GM18507 (cell line): ENCODE data around the gene CC2D2A.
"Not testable (repeated sequence)": the region's sequence is repeated elsewhere in the genome, so short reads cannot be mapped to it uniquely, and the experiment has no call there.

Experiments used
- DNase-seq: peaks from one replicate; pipeline ENCODE4 v3.0.0; 2011; ENCODE audit warnings: low read depth; ENCODE audit not compliant: insufficient read length; ENCODE audit errors: extremely low spot score
- FAIRE-seq: peaks from 2 replicates; lab custom pipeline; 2011; peaks lifted over from hg19 to GRCh38; lab: Jason Lieb, UNC

CC2D2A gene

GRCh38 chr4:15504041-15504440, 34.4 kb downstream of the CC2D2A start:
- DNase-seq, result no peak
- no peak for FAIRE-seq

- DNase-seq (no peak), FAIRE-seq (no peak)
These were observed 36.8 kb downstream of the CC2D2A start for GRCh38 chr4:15506464-15506863.

GRCh38 chr4:15507679-15508078, 38.0 kb downstream of the CC2D2A start:
- FAIRE-seq (no peak), DNase-seq (no peak)

- no peak for FAIRE-seq
- no peak for DNase-seq
These were observed 41.3 kb downstream of the CC2D2A start for GRCh38 chr4:15510961-15511360.

- no peak for DNase-seq
- no peak for FAIRE-seq
These were observed 43.9 kb downstream of the CC2D2A start for GRCh38 chr4:15513545-15513944.

GRCh38 chr4:15515106-15515505, 45.4 kb downstream of the CC2D2A start:
- DNase-seq (no peak), FAIRE-seq (no peak)

GRCh38 chr4:15516494-15516893, 46.8 kb downstream of the CC2D2A start:
- FAIRE-seq, result no peak
- no peak for DNase-seq

GRCh38 chr4:15517681-15518080, 48.0 kb downstream of the CC2D2A start:
- not testable (repeated sequence) for FAIRE-seq

GRCh38 chr4:15521442-15522039, 51.9 kb downstream of the CC2D2A start:
- no peak for FAIRE-seq
- no peak for DNase-seq

More at GRCh38 chr4:15517681-15518080, 48.0 kb downstream of the CC2D2A start:
- not testable (repeated sequence) for DNase-seq

- FAIRE-seq, result no peak
- DNase-seq, result no peak
These were observed 55.4 kb downstream of the CC2D2A start for GRCh38 chr4:15525080-15525479.

GRCh38 chr4:15526924-15527592, 57.4 kb downstream of the CC2D2A start:
- FAIRE-seq (no peak), DNase-seq (no peak)

GRCh38 chr4:15531792-15532191, 62.1 kb downstream of the CC2D2A start:
- no peak for DNase-seq
- FAIRE-seq, result no peak

- DNase-seq, result no peak
- FAIRE-seq, result no peak
These were observed 64.1 kb downstream of the CC2D2A start for GRCh38 chr4:15533817-15534216.

- DNase-seq (no peak), FAIRE-seq (no peak)
These were observed 65.9 kb downstream of the CC2D2A start for GRCh38 chr4:15535599-15535998.

GRCh38 chr4:15536552-15537499, 67.1 kb downstream of the CC2D2A start:
- FAIRE-seq, result no peak
- DNase-seq, result no peak

- DNase-seq (no peak), FAIRE-seq (no peak)
These were observed 72.3 kb downstream of the CC2D2A start for GRCh38 chr4:15541941-15542340.

- DNase-seq, result no peak
- no peak for FAIRE-seq
These were observed 73.1 kb downstream of the CC2D2A start for GRCh38 chr4:15542760-15543159.

GRCh38 chr4:15543537-15544247, 74.0 kb downstream of the CC2D2A start:
- FAIRE-seq (no peak), DNase-seq (no peak)

GRCh38 chr4:15544248-15544729, 74.6 kb downstream of the CC2D2A start:
- no peak for FAIRE-seq
- no peak for DNase-seq

- FAIRE-seq (no peak), DNase-seq (no peak)
These were observed 75.7 kb downstream of the CC2D2A start for GRCh38 chr4:15545371-15545770.
